Measurements from ENCODE around the gene MAL.

GRCh38 chr2:94996305-94997100, 29.0 kb upstream of the MAL start:
- TF ChIP-seq, protein P1, sequence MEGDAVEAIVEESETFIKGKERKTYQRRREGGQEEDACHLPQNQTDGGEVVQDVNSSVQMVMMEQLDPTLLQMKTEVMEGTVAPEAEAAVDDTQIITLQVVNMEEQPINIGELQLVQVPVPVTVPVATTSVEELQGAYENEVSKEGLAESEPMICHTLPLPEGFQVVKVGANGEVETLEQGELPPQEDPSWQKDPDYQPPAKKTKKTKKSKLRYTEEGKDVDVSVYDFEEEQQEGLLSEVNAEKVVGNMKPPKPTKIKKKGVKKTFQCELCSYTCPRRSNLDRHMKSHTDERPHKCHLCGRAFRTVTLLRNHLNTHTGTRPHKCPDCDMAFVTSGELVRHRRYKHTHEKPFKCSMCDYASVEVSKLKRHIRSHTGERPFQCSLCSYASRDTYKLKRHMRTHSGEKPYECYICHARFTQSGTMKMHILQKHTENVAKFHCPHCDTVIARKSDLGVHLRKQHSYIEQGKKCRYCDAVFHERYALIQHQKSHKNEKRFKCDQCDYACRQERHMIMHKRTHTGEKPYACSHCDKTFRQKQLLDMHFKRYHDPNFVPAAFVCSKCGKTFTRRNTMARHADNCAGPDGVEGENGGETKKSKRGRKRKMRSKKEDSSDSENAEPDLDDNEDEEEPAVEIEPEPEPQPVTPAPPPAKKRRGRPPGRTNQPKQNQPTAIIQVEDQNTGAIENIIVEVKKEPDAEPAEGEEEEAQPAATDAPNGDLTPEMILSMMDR (IDR thresholded peaks at IDR 0.05; ENCODE audit: poor library complexity) = no peak
- TF ChIP-seq EZH2 (IDR thresholded peaks at IDR 0.05; ENCODE audit: borderline replicate concordance) (no peak), EZH2phosphoT487 (IDR thresholded peaks at IDR 0.05; ENCODE audit: low read depth, severe bottlenecking, unreplicated experiment) (no peak)

All from hepatocyte (in vitro differentiated cells).